Measurements from ENCODE around the gene MNX1.

The MNX1 gene

GRCh38 chr7:157010588-157011332 is at the start of gene MNX1:
TSS of gene MNX1 (minus strand) at chr7:157010663. CDS start at chr7:157010350, 313 bp downstream.
- no peak for DNase-seq (ENCODE audit: low read depth, low spot score)

- DNase-seq (ENCODE audit: low read depth, low spot score) = no peak
Observed at GRCh38 chr7:157059534-157059933, 49.1 kb upstream of the MNX1 start.

DNA sequence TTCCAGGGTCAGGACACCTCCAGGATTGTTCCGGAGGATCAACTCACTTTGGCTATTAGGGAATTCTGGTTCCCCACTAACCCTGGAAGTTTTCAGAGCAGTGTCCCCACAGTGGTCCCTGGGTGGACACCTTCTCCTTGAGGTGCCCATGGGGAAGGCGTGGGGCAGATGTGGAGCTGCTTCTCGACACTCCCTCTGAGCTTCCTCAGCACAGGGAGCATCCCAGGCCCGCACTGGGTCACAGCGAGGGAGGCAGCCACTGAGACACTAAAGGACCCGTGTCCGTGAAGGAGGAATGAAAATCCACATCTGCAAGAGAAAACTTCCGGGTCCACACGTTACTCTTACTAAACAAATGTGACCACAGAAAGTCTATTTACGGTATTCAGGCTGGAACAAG is 48.2 kb upstream of the MNX1 start:
- DNase-seq (ENCODE audit: low read depth, low spot score) = no peak

- DNase-seq (ENCODE audit: low read depth, low spot score) = no peak
Observed at GRCh38 chr7:157058068-157058467, 47.6 kb upstream of the MNX1 start.

GRCh38 chr7:157056957-157057902 is 46.8 kb upstream of the MNX1 start:
- no peak for DNase-seq (ENCODE audit: low read depth, low spot score)

DNA sequence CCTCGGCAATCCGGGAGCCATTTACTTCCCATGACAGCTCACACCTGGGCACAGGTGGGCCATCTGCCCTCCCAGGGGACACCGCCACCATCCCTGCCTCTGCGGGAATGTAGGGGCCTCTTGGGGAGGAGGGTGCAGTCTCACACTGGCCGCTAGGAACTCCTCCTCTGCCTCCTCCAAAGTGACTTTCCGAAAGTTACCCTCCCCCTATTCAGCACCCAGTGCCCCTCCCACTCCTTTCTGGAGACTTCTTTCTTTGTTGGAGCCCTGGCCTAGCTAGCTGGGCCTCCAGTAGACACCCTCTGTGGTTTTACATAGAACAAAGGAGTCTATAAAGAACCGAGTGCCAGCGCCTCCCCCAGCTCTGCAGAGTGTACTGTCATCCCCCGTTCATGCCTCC is 45.8 kb upstream of the MNX1 start:
- no peak for DNase-seq (ENCODE audit: low read depth, low spot score)

- DNase-seq (ENCODE audit: low read depth, low spot score) = no peak
Observed at GRCh38 chr7:157054927-157055326, 44.5 kb upstream of the MNX1 start.

- no peak for DNase-seq (ENCODE audit: low read depth, low spot score)
Observed at GRCh38 chr7:157053118-157053517, 42.7 kb upstream of the MNX1 start.

DNA sequence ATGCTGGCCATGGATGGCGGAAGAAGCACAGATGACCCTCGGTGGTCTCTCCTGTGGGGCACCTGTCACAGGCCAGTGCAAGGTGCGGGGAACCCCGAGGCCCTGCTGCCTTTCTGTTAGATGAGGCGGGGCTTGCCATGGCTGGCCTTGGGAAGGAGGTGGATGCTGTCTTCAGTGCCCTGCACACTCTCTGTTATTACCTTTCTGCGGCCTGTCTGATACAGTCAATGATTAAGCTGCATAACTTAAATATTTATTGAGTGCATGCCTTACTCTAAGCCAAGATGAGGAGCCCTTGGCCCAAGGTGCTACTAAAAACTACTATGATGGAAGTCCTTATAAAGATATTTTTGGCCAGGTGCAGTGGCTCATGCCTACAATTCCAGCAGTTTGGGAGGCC is 36.7 kb upstream of the MNX1 start:
- no peak for DNase-seq (ENCODE audit: low read depth, low spot score)

- no peak for DNase-seq (ENCODE audit: low read depth, low spot score)
Observed at GRCh38 chr7:157046681-157047080, 36.2 kb upstream of the MNX1 start.

DNA sequence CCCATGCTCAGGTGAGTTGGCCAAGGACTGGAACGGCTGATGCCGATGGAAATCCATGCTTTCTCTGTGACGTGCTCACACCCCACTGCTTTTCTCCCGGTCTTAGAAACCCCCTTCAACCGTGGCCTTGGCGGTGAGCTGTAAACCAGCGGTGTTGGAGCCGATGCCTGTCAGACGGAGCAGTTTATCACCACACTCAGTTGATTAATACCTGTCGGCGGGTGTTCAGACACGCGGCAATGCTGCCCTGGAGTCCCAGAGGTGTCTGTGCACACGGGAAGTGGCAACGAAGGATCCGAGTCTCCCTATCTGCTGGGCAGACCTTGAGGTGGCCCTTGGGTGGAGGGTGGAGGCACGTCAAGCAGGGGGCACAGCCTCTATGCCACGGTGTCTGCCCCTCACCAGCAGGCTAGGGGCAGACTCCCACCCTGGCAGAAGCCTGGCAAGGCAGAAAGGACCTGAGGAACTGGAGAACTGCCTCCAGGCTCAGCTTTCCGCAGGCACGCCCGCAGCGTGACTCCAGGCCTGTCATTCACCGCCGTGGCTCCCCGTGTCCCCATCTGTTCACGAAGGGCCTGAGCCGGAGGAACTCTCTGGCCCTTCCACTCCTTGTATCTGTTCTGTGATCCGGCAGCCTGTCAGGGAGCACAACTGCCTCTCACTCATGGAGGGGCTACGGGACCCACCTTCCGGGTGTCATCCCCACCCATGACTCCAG is 34.6 kb upstream of the MNX1 start:
- no peak for DNase-seq (ENCODE audit: low read depth, low spot score)

DNA sequence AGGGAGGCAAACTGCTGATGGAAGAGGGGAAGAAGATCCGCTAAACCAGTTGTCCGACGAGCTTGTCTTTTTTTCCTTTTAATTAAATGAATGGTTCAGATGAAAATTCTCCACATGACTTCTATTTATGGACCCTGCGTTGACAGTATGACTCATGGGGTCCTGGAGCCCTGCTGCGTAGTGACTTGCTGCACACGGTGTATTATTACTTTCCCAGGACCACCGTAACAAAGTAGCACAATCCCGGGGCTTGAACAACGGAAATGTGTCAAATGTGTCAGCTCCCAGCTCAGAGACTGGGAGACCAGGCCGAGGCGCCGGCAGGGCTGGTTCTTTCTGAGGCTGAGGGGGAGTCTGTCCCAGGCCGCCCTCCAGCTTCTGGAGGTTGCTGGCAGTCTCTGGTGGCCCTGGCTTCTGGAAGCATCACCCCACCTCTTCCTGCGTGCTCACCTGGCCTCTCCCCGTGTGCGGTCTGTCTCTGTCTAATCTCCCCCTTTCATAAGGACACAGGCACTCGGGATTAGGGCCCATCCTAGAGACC is 33.8 kb upstream of the MNX1 start:
- DNase-seq (ENCODE audit: low read depth, low spot score) = no peak

GRCh38 chr7:157043745-157044144 is 33.3 kb upstream of the MNX1 start:
- no peak for DNase-seq (ENCODE audit: low read depth, low spot score)

GRCh38 chr7:157041514-157042277 is 31.2 kb upstream of the MNX1 start:
- no peak for DNase-seq (ENCODE audit: low read depth, low spot score)

GRCh38 chr7:157041004-157041403 is 30.5 kb upstream of the MNX1 start:
- no peak for DNase-seq (ENCODE audit: low read depth, low spot score)

DNA sequence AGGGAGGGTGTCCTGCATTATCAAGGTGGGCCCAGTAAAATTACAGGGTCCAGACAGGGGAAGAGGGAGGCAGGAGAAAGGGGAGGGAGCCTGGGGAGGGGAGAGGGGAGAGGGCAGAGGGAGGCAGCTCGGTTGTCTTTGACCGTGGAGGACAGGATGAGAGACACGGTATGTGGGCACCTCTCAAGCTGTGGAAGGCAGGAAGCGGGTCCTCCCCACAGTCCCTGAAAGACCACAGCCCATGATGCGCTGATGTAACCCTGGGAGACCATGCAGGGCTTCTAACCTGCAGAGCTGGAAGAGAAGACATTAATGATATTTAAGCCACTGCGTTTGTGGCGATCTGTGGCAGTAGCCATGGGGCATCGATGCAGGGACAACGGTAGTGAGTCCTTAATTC is 27.2 kb upstream of the MNX1 start:
- DNase-seq (ENCODE audit: low read depth, low spot score) = no peak

- no peak for DNase-seq (ENCODE audit: low read depth, low spot score)
Observed at GRCh38 chr7:157037028-157037427, 26.6 kb upstream of the MNX1 start.

GRCh38 chr7:157035979-157036378 is 25.5 kb upstream of the MNX1 start:
- DNase-seq (ENCODE audit: low read depth, low spot score) = no peak

GRCh38 chr7:157035302-157035701 is 24.8 kb upstream of the MNX1 start:
- no peak for DNase-seq (ENCODE audit: low read depth, low spot score)

- no peak for DNase-seq (ENCODE audit: low read depth, low spot score)
Observed at GRCh38 chr7:157033483-157034473, 23.3 kb upstream of the MNX1 start.
